Mesodermal cell (in vitro differentiated cells): Measurements from ENCODE around the gene ZER1.

Source experiments
- H3K27ac ChIP-seq: 2 replicates; pipeline ENCODE4 v1.7.0; 2013; ENCODE audit warnings: mild to moderate bottlenecking, low read depth, low read length, moderate library complexity; ENCODE audit not compliant: severe bottlenecking
- H3K36me3 ChIP-seq: 2 replicates; pipeline ENCODE4 v1.7.1; 2013; ENCODE audit warnings: mild to moderate bottlenecking, low read length, moderate library complexity; ENCODE audit not compliant: control insufficient read depth, insufficient read depth
- H3K4me1 ChIP-seq: one replicate; pipeline ENCODE4 v1.7.1; 2013; ENCODE audit warnings: mild to moderate bottlenecking, low read length; ENCODE audit not compliant: insufficient read depth, control insufficient read depth, poor library complexity, severe bottlenecking
- H3K4me3 ChIP-seq: 2 replicates; pipeline ENCODE4 v1.7.0; 2013; ENCODE audit warnings: low read length, control low read depth, mild to moderate bottlenecking; ENCODE audit not compliant: insufficient read depth, poor library complexity, severe bottlenecking; ENCODE audit errors: extremely low read depth
- H3K9me3 ChIP-seq: 2 replicates; pipeline ENCODE4 v1.7.1; 2013; ENCODE audit warnings: mild to moderate bottlenecking, low read length, moderate library complexity; ENCODE audit not compliant: control insufficient read depth
- WGBS, 2 experiments: methylation state at CpG; one replicate each; pipeline ENCODE4 v1.1.5; 2013; ENCODE audit warnings: missing lambda C conversion rate in 2 of 2; ENCODE audit not compliant: insufficient coverage in 2 of 2; 5-methylcytosine and 5-hydroxymethylcytosine counted together

Gene ZER1

GRCh38 chr9:128713941-128714573 lies 57.7 kb downstream of the ZER1 start:
- peaks cover 60% of the 10 kb centered on the region for H3K36me3 ChIP-seq
- 93 to 98% methylated on average over 15 to 17 of the region's 19 CpGs for WGBS, 2 experiments

GRCh38 chr9:128713411-128713780 lies 58.3 kb downstream of the ZER1 start:
- no peak overlapping the region for H3K27ac ChIP-seq
- peaks cover 62% of the 10 kb centered on the region for H3K36me3 ChIP-seq
- WGBS, 2 experiments, result 95 to 96% methylated on average over 11 to 13 of the region's 13 CpGs

More at GRCh38 chr9:128713941-128714573, 57.7 kb downstream of the ZER1 start:
- Histone ChIP-seq H3K27ac (no peak overlapping the region), H3K4me1 (no peaks in the 10 kb centered on the region), H3K9me3 (no peaks in the 10 kb centered on the region), H3K4me3 (no peak overlapping the region)

GRCh38 chr9:128712451-128713410 lies 59.0 kb downstream of the ZER1 start:
- Histone ChIP-seq H3K36me3 (peaks cover 60% of the 10 kb centered on the region), H3K4me3 (no peak overlapping the region)
- 96 to 97% methylated on average over 19 to 20 of the region's 26 CpGs for WGBS, 2 experiments

More at GRCh38 chr9:128713411-128713780, 58.3 kb downstream of the ZER1 start:
- Histone ChIP-seq H3K4me1 (no peaks in the 10 kb centered on the region), H3K9me3 (no peaks in the 10 kb centered on the region), H3K4me3 (no peak overlapping the region)

GRCh38 chr9:128707446-128707845 lies 64.3 kb downstream of the ZER1 start:
- peaks cover 37% of the 10 kb centered on the region for H3K36me3 ChIP-seq
- 90% methylated on average over 3 to 4 of the region's 8 CpGs for WGBS, 2 experiments
- peaks cover 10% of the 10 kb centered on the region for H3K4me1 ChIP-seq
- no peak overlapping the region for H3K4me3 ChIP-seq
- H3K9me3 ChIP-seq, result no peaks in the 10 kb centered on the region
- H3K27ac ChIP-seq, result no peak overlapping the region

More at GRCh38 chr9:128712451-128713410, 59.0 kb downstream of the ZER1 start:
- H3K4me1 ChIP-seq, result no peaks in the 10 kb centered on the region
- H3K9me3 ChIP-seq, result no peaks in the 10 kb centered on the region
- no peak overlapping the region for H3K27ac ChIP-seq

- Histone ChIP-seq H3K36me3 (peaks cover 34% of the 10 kb centered on the region), H3K4me3 (no peak overlapping the region), H3K9me3 (no peaks in the 10 kb centered on the region), H3K4me1 (peaks cover 10% of the 10 kb centered on the region), H3K27ac (no peak overlapping the region)
- 88 to 91% methylated on average over 18 to 21 of the region's 23 CpGs for WGBS, 2 experiments
Measured at GRCh38 chr9:128706671-128707381, 64.9 kb downstream of the ZER1 start.

- H3K9me3 ChIP-seq, result no peaks in the 10 kb centered on the region
- H3K36me3 ChIP-seq, result peaks cover 34% of the 10 kb centered on the region
- WGBS, 2 experiments, result 92 to 100% methylated on average over 1 of the region's 1 CpG
- no peak overlapping the region for H3K27ac ChIP-seq
- peaks cover 10% of the 10 kb centered on the region for H3K4me1 ChIP-seq
- no peak overlapping the region for H3K4me3 ChIP-seq
Measured at GRCh38 chr9:128706045-128706444, 65.7 kb downstream of the ZER1 start.

- no peak overlapping the region for H3K4me3 ChIP-seq
- no peak overlapping the region for H3K27ac ChIP-seq
- WGBS, 2 experiments, result 94 to 97% methylated on average over 27 to 32 of the region's 36 CpGs
- peaks cover 10% of the 10 kb centered on the region for H3K4me1 ChIP-seq
- H3K9me3 ChIP-seq, result no peaks in the 10 kb centered on the region
- H3K36me3 ChIP-seq, result peaks cover 34% of the 10 kb centered on the region
Measured at GRCh38 chr9:128705051-128705965, 66.4 kb downstream of the ZER1 start.

- Histone ChIP-seq H3K4me3 (no peak overlapping the region), H3K9me3 (no peaks in the 10 kb centered on the region), H3K4me1 (peaks cover 10% of the 10 kb centered on the region), H3K27ac (no peak overlapping the region), H3K36me3 (peaks cover 31% of the 10 kb centered on the region)
- 97 to 98% methylated on average over 5 of the region's 5 CpGs for WGBS, 2 experiments
Measured at GRCh38 chr9:128704356-128704670, 67.4 kb downstream of the ZER1 start.

- WGBS, 2 experiments, result 90% methylated on average over 27 to 31 of the region's 31 CpGs
- peaks cover 10% of the 10 kb centered on the region for H3K4me1 ChIP-seq
- peak overlapping the region; percentile 86 for H3K4me3 ChIP-seq
- peaks cover 30% of the 10 kb centered on the region for H3K36me3 ChIP-seq
- H3K9me3 ChIP-seq, result no peaks in the 10 kb centered on the region
- no peak overlapping the region for H3K27ac ChIP-seq
Measured at GRCh38 chr9:128703616-128704355, 67.9 kb downstream of the ZER1 start.
